ENCODE measurements around the gene SMAD3.

DNA sequence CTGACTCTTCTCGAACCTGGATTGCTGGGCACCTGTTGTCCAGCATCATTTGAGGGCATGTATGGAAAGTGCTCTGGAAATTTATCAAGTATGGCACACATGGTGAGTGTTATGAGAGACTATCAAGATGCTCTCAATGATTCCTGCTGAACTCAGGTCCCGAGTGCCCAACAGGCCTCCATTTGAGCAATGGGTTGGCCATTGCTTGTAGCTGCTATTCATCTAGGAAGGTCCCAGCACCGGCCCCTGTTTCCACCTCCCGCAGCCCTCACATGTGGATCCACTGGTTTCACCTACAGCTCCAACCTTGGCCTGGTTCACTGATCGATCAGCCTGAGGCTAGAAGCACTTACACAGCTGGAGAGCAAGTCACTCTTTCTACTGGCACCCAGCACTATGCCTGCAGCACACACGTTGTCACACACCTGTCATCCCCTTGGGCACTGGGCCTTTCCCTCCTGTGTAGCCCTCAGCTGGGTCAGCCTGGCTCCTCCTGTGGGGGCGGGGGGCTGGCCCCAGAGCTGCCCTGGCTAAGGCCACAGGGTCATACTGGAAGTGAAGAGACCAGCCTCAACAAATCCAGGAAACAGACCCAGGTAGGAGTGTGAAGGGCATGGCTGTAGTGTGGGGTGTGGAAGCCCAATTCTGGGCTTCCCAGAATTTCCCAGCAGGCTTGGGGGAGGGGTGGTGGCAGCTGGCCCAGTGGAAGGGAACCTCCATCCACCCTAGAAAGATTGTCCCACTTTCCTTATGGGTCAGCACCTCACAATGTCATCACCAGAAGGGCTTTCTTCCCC lies 41.7 kb upstream of the SMAD3 start:
- TF ChIP-seq, protein P1, sequence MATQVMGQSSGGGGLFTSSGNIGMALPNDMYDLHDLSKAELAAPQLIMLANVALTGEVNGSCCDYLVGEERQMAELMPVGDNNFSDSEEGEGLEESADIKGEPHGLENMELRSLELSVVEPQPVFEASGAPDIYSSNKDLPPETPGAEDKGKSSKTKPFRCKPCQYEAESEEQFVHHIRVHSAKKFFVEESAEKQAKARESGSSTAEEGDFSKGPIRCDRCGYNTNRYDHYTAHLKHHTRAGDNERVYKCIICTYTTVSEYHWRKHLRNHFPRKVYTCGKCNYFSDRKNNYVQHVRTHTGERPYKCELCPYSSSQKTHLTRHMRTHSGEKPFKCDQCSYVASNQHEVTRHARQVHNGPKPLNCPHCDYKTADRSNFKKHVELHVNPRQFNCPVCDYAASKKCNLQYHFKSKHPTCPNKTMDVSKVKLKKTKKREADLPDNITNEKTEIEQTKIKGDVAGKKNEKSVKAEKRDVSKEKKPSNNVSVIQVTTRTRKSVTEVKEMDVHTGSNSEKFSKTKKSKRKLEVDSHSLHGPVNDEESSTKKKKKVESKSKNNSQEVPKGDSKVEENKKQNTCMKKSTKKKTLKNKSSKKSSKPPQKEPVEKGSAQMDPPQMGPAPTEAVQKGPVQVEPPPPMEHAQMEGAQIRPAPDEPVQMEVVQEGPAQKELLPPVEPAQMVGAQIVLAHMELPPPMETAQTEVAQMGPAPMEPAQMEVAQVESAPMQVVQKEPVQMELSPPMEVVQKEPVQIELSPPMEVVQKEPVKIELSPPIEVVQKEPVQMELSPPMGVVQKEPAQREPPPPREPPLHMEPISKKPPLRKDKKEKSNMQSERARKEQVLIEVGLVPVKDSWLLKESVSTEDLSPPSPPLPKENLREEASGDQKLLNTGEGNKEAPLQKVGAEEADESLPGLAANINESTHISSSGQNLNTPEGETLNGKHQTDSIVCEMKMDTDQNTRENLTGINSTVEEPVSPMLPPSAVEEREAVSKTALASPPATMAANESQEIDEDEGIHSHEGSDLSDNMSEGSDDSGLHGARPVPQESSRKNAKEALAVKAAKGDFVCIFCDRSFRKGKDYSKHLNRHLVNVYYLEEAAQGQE (IDR thresholded peaks at IDR 0.05; ENCODE audit: borderline replicate concordance), result no peak
- TF ChIP-seq SMC3 (conservative IDR thresholded peaks at IDR 0.05; ENCODE audit: poor library complexity), result no peak
- TF ChIP-seq, protein P2, sequence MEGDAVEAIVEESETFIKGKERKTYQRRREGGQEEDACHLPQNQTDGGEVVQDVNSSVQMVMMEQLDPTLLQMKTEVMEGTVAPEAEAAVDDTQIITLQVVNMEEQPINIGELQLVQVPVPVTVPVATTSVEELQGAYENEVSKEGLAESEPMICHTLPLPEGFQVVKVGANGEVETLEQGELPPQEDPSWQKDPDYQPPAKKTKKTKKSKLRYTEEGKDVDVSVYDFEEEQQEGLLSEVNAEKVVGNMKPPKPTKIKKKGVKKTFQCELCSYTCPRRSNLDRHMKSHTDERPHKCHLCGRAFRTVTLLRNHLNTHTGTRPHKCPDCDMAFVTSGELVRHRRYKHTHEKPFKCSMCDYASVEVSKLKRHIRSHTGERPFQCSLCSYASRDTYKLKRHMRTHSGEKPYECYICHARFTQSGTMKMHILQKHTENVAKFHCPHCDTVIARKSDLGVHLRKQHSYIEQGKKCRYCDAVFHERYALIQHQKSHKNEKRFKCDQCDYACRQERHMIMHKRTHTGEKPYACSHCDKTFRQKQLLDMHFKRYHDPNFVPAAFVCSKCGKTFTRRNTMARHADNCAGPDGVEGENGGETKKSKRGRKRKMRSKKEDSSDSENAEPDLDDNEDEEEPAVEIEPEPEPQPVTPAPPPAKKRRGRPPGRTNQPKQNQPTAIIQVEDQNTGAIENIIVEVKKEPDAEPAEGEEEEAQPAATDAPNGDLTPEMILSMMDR (IDR thresholded peaks at IDR 0.05; ENCODE audit: poor library complexity, severe bottlenecking), result no peak
- TF ChIP-seq EZH2 (IDR thresholded peaks at IDR 0.05; ENCODE audit: borderline replicate concordance, insufficient read depth, low read length, poor library complexity, severe bottlenecking), result no peak
- TF ChIP-seq MXI1 (conservative IDR thresholded peaks at IDR 0.05; ENCODE audit: poor library complexity, severe bottlenecking), result no peak
- no peak for TF ChIP-seq TAF1 (IDR thresholded peaks at IDR 0.05; ENCODE audit: low read depth)
- no peak for TF ChIP-seq POLR2AphosphoS5 (IDR thresholded peaks at IDR 0.05)
- TF ChIP-seq EP300 (conservative IDR thresholded peaks at IDR 0.05; ENCODE audit: poor library complexity, severe bottlenecking), result no peak

Data from neural cell (in vitro differentiated cells).